Measurements from ENCODE around the gene GPR183.

The GPR183 gene

GRCh38 chr13:99311748-99312492 is 4.7 kb upstream of the GPR183 start:
- no peak for DNase-seq

DNA sequence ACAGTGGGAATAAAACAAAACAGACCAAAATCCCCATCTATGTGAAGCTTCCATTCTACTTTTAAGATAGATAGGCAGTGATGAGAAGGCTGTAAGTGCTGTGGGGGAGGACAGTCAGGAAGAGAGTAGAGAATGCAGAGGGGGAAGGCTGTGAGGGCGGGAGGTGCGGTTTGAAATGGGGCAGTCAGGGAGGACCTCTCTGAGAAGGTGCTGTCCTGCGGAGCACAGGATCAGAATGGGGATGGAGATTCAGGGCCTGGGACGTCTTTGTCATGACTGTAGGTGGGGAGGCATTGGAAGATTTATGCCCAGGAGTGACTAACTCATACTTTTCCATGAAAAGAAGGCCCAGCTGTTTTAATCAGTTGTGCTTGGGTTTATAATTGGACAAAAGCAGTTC is 3.9 kb upstream of the GPR183 start:
- DNase-seq, result peak; percentile 50 to 67

DNA sequence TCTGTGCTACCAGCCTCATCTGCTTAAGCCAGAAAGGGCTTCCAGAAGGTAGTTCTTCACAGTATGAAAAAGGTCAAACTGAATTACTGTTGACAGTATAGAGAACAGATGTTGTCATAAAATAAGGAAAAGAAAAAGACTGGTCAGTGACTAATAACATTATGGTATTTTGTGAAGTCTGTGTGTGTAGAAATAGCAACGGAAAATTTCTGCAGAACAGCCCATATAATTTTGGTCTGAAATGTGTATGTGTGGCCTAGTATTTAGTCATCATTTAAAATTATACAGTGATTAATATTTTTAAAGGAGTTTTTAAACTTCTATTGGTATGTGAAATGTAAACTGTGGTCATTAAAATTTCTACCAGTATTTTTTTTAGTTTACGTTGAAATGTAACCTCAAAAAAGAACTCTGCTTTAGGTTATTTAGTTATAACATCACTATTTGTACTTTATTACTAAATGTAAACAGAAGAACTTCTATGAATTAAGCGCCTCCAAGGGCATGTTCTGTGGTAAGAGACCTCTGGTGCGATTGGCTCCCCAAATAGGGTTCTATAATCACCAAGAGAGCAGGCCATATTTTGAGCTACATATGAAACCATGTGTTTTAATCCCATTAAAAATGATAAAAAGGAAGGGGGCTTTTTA is 3.3 kb upstream of the GPR183 start:
- DNase-seq, result no peak

- DNase-seq, result no peak
These were observed 1.4 kb upstream of the GPR183 start for GRCh38 chr13:99308471-99309087.

DNA sequence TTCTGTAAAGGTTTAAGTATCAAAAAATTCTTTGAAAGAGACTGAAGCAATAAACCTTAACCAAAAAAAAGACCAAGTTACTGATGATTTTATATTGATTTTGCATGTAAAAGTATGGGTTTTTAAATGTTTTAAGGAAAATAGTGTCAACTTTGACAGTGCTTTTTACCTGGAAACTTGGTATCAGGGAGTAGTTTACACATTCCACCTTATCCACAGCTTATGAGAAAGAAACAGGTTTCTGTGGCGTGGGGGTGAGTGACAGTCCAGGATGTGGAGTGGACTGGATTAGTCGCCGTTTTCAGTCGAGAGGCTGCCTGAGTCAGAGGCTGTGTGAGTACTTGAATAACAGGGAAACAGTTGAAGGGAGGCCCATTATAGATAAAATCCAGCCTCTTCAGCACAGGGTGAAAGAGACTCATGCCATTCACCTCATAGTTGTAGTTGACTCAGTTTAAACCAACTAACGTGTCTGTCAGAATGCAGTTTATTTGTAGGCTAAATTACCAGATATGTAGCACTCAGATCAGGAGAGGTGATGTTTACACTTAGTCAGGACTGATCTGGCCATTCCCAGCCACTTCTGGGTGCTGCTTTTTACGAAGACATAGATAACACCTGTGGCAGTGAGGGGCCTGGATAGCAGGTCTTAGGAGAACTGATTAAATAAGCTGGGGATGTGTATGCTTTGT is 595 bp upstream of the GPR183 start:
- peak; percentile 80 to 88 for DNase-seq

DNA sequence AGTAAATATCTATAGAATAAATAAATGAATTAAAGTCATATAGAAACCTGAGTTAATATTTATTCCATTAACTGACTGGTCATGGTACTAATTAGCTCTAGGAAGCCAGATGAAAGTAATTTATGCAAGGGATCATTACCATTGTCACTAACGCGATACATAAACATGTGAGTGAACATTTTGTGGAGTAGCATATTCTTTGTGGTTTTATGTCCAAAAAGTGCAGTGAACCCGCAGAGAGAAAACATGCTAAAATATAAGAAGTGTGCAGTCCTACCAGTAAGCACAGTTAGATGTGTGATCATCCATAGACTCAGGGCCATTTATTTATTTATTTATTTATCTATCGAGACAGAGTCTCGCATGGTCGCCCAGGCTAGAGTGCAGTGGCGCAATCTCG is 1.6 kb downstream of the GPR183 start:
- DNase-seq, result no peak

DNA sequence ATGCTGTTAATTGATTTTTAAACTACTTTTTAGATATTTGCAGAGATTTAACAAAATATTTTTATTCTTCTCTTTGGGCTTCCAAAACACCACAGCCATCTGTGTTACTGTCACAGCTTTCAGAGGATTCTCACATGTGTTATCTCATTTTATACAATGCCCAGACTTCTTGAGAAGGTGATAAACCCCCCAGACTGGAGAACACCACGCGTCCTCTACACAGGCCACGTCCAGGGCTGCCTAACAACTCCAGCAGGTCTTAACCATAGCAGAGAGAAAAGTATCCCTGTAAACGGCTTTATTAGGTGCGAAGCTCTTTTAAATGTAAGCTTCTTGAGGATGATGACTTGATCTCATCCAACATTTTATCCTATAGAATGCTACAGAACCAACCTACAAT is 2.0 kb downstream of the GPR183 start:
- DNase-seq, result no peak

DNA sequence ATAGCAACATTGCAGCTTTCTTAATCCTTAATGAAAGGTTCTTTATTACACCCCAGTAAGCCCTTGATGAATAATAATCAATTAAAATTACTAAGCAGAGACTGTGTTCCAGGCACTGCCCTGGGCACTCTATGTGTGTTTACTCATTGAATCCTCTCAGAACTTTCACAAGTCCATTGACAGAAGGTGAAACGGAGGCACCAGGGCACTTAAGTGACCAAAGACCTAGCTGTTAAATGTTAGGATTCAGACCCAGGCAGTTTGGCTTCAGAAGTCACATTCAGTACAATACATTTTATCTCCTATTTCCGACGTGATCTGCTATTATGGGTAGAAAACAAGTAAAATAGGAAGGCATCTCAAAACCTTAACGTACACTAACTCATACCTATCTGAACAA is 2.7 kb downstream of the GPR183 start:
- no peak for DNase-seq

DNA sequence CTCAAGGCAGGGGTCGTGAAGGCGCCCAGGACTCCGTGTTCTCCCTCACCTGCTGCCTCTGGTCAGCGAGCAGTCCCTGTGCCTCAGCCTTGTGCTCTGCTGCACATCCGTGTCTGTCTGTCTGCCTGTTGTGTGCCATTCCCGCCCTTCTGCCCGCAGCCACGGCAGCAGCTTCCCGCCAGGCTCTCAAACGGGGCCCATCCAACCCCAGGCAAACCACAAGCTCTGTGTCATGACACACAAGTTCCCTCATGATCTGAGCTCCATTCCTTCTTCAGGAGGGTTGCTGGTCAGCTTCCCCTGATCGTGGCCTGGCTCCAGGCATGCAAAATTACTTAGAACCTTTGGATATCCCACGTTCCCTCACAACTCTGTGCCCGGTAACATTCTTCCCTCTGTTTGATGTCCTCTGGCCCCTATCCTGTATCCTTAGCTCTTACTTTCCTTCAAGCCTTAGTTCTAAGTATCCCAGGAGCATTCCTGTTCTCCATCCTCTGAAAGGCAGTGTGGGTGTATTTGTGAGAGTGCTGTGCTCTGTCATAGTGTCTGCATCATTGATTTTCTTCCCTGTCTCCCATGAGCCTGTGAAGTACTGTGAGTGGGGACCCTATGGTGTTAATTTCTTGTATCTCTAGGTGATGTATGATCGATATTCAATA is 3.2 kb downstream of the GPR183 start:
- peak; percentile 70 to 81 for DNase-seq

DNA sequence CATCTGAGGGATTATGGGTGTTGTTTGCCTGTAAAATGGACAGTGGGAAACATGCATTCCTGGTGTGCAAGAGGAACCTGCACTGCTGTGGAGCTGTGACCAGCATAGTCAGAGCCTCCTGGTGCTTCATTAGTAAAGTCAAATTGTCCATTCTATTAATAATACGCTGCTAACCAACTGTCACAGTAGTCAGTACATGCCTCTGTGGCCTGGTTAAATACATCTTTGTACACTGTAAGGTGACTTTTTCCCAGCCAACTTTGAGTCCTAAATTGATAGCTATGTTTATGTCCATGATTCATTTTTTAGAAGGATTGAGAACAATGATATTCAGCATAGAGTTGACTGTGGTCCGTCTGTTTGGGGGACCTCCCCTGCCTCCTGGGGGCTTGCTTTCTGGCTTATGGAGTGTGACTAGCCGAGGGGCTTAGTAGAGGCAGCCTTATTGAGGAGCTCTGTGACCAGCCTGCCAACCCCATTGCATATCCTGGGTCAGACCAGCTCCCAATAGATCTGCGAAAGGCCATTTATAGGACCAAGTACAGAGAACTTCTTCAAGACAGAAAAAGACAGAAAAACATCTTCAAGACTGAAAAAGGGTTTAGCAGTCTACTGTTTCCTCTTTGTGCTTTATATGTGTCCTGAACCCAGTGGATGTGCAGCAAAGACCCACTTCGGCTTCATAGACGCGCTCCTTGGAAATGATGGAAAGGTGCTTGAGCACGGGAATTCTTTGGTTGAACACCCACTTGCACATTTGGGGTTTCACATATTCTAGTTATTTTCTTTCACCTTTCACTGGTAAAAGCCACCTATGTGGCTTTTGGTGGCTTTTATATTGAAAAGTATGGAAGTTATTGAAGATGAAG is 4.3 kb downstream of the GPR183 start:
- no peak for DNase-seq

- no peak for DNase-seq
These were observed 5.1 kb downstream of the GPR183 start for GRCh38 chr13:99301913-99302636.

DNA sequence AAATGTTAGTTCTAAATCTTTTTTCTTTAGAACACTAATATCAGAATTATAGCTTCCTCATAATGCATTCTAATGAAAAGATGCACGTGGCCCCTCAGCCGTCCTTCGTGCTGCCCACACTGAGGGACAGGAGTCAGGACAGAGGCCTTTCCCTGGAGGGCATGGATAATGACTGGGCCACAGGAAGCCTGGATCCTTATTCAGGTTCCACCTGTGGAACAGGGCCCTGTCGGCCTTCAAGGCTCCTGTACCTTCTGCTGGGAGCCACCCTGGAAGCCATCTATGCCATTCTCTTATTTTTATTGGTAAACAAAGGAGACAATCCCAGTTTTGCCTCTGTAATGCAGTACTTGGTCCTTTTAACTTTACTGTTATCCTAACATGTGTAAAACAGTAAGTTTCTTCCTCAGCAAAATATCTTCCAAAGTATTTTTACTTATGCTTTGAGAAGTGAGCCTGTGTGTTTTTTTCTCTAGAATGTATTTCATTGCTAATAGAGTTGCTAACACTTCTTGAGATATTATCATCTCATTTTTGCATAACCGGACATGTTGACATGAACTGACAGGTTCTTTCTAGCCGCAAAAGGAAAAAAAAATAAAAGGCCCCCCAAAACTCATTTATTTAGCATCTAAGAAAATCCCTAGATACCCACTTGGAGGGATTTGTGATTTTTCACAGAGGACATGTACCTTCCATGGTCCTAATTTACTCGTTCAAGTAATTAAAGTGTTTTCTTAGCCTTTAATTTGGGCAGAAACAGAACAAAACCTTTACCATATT is 6.0 kb downstream of the GPR183 start:
- DNase-seq, result no peak

DNA sequence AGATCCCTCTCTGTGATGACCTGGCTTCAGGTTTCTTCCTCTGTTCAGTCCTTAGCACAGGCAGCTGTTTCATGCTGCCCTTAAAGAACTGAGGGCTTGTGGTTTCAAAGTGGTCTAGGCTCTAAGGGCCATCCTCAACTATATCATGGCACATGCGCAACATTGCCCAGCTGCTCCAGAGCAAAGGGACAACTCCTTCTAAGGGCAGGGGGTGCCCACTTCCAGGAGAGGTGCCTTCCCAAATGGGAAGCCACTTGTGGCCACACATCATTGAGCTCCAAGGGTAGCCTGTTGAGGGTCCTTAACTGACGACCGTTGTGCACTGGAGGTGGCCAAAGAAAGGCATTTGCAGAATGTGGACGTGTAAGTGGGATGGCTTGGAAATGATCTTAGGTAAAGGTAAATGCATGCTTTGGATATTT is 7.3 kb downstream of the GPR183 start:
- no peak for DNase-seq

GRCh38 chr13:99299256-99299919 is 7.8 kb downstream of the GPR183 start:
- no peak for DNase-seq

- no peak for DNase-seq
These were observed 9.1 kb downstream of the GPR183 start for GRCh38 chr13:99298056-99298455.

DNA sequence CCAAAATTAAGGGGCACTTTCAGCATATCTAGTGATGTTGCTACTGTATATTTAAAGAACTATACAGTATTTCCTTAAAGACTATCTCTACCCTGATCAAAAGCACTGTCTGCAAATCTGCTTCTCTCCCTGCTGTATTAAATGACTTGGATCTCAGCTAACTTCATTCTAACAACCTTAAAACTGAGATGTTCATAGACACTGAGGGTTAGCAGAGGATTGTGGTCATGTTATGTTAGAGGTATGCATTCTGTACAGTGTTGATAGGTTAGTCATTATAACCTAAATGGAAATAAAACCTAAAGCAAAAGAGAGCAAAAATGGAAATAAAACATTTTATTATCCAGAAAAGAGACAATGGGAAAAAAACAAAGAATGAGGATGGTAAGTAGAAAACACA is 9.9 kb downstream of the GPR183 start:
- no peak for DNase-seq

GRCh38 chr13:99296398-99296797 is 10.8 kb downstream of the GPR183 start:
- no peak for DNase-seq

DNA sequence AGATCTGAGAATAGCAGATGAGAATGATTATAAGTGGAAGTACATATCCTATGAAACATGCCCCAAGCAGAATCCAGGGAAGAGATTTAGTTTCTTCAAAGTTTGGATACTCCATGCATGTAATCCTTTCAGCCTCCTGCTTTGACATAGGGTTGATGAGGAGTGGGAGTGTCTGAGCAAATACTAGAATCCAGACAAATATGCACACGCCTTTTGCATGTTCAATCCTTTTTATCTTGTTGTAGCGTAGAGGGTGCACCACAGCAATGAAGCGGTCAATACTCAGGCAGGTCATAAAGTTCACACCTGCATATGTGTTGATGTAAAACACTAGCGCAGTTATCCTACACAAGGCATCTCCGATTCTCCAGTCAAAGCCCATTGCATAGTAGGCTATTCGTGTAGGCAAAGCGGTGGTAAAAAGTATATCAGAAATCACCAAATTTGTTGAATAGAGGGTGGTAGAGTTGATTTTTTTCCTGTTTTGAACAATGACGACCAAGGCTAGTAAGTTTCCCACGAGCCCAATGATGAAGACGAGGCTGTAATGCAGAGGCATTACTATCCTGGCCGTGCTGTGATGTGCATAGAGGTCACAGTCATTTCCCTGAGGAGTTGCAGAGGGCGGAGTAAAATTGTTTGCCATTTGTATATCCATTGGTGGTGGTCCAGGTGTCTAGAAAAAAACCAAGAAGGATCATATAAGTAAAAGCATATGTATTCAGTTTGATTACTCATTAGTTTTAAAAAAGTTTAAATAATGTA is 11.5 kb downstream of the GPR183 start:
- DNase-seq, result no peak

GRCh38 chr13:99294958-99295357 is 12.2 kb downstream of the GPR183 start:
- no peak for DNase-seq
